IMR-90 (cell line): ENCODE measurements around the gene ZNF12. TPM values are rescaled to one million over a fixed set of nuclear protein-coding genes. Genes with fewer than 3 reads are reported as not detected.

Experiments
- ATAC-seq: fragments of 200-7000 bp; cut with Tn5 transposase; 2 replicates; pipeline ENCODE4 v1.9.1; 2020; ENCODE audit warnings: low read depth, mild to moderate bottlenecking, moderate library complexity
- BruUV-seq: library from RNA; stranded (reverse); fragments of 400-500 nt; replicated peaks from 2 replicates; lab custom pipeline; 2021; lab: Mats Ljungman, UMichigan
- CTCF ChIA-PET: fragments of 300-600 bp; formaldehyde crosslinking; extraction: SDS; loops from one replicate; lab custom pipeline; 2021; ENCODE audit warnings: antibody characterized with exemption; lab: Yijun Ruan, JAX
- POLR2A ChIA-PET: fragments of 300-600 bp; sonication (Branson Sonifier 250); formaldehyde crosslinking; loops from one replicate; lab custom pipeline; 2022; ENCODE audit warnings: antibody characterized with exemption; ENCODE audit not compliant: unreplicated experiment; lab: Charles Lee
- DNase-seq: peaks from one replicate; pipeline ENCODE4 v3.0.0; 2013
- H2AFZ ChIP-seq: replicated peaks from 2 replicates; pipeline ENCODE3; 2013; ENCODE audit warnings: low read length, mild to moderate bottlenecking; ENCODE audit not compliant: poor library complexity
- H2AK5ac ChIP-seq: 2 replicates; pipeline ENCODE4 v1.6.1; 2013; ENCODE audit warnings: low read depth, low read length, inconsistent platforms
- H2AK9ac ChIP-seq: replicated peaks from 2 replicates; pipeline ENCODE3; 2013; ENCODE audit warnings: mild to moderate bottlenecking, low read depth, low read length, moderate library complexity; ENCODE audit not compliant: poor library complexity
- H2BK120ac ChIP-seq: 2 replicates; pipeline ENCODE4 v1.6.1; 2013; ENCODE audit warnings: low read depth, low read length, inconsistent platforms
- H2BK15ac ChIP-seq: 3 replicates; pipeline ENCODE4 v1.6.1; 2013; ENCODE audit warnings: low read depth, low read length, inconsistent platforms
- H2BK20ac ChIP-seq: 2 replicates; pipeline ENCODE4 v1.6.1; 2013; ENCODE audit warnings: low read depth, mild to moderate bottlenecking, inconsistent platforms, low read length, moderate library complexity
- H2BK5ac ChIP-seq: 2 replicates; pipeline ENCODE4 v1.6.1; 2013; ENCODE audit warnings: mild to moderate bottlenecking, low read depth, low read length, inconsistent platforms; ENCODE audit not compliant: poor library complexity, severe bottlenecking
- H3K14ac ChIP-seq: replicated peaks from 2 replicates; pipeline ENCODE4 v1.6.1; 2013; ENCODE audit warnings: low read depth, low read length, inconsistent platforms
- H3K18ac ChIP-seq: 2 replicates; pipeline ENCODE4 v1.6.1; 2013; ENCODE audit warnings: low read depth, low read length, control low read depth
- H3K23ac ChIP-seq: 2 replicates; pipeline ENCODE4 v1.6.1; 2013; ENCODE audit warnings: low read depth, low read length, inconsistent platforms
- H3K27ac ChIP-seq: 2 replicates; pipeline ENCODE4 v1.5.1; 2013; ENCODE audit warnings: mild to moderate bottlenecking, control low read depth, low read length; ENCODE audit not compliant: insufficient read depth
- H3K27me3 ChIP-seq: 2 replicates; pipeline ENCODE4 v1.6.1; 2013; ENCODE audit warnings: low read length; ENCODE audit not compliant: control insufficient read depth, insufficient read depth
- H3K36me3 ChIP-seq: 2 replicates; pipeline ENCODE4 v1.6.1; 2013; ENCODE audit warnings: low read length, mixed read lengths; ENCODE audit not compliant: control insufficient read depth, insufficient read depth
- H3K4ac ChIP-seq: 2 replicates; pipeline ENCODE4 v1.6.1; 2013; ENCODE audit warnings: low read depth, low read length, inconsistent platforms
- H3K4me1 ChIP-seq: 2 replicates; pipeline ENCODE4 v1.6.1; 2013; ENCODE audit warnings: low read length, mixed read lengths; ENCODE audit not compliant: control insufficient read depth, insufficient read depth
- H3K4me2 ChIP-seq: 2 replicates; pipeline ENCODE4 v1.6.1; 2013; ENCODE audit warnings: low read depth, mild to moderate bottlenecking, control low read depth, low read length, moderate library complexity
- H3K4me3 ChIP-seq: 2 replicates; pipeline ENCODE4 v1.5.1; 2013; ENCODE audit warnings: low read depth, mild to moderate bottlenecking, control low read depth, low read length, moderate library complexity; ENCODE audit not compliant: insufficient read depth
- H3K56ac ChIP-seq: 2 replicates; pipeline ENCODE4 v1.6.1; 2013; ENCODE audit warnings: low read length, inconsistent platforms; ENCODE audit not compliant: insufficient read depth; ENCODE audit errors: extremely low read depth
- H3K79me1 ChIP-seq, 2 experiments: 2 replicates each; pipeline ENCODE4 v1.6.1; 2013; ENCODE audit warnings: low read length in 2 of 2, inconsistent platforms in 1 of 2, low read depth in 1 of 2
- H3K9ac ChIP-seq: 2 replicates; pipeline ENCODE4 v1.6.1; 2013; ENCODE audit warnings: low read depth, low read length, control low read depth
- H3K9me1 ChIP-seq: 2 replicates; pipeline ENCODE4 v1.6.1; 2013; ENCODE audit warnings: low read length, inconsistent platforms; ENCODE audit not compliant: insufficient read depth
- H3K9me3 ChIP-seq: 2 replicates; pipeline ENCODE4 v1.6.1; 2013; ENCODE audit warnings: low read length; ENCODE audit not compliant: control insufficient read depth, insufficient read depth
- H4K20me1 ChIP-seq: 2 replicates; pipeline ENCODE4 v1.6.1; 2013; ENCODE audit warnings: low read length, inconsistent platforms; ENCODE audit not compliant: insufficient read depth
- H4K5ac ChIP-seq: 2 replicates; pipeline ENCODE4 v1.6.1; 2013; ENCODE audit warnings: mild to moderate bottlenecking, low read depth, low read length, control low read depth
- H4K8ac ChIP-seq, 2 experiments: 2 replicates each; pipeline ENCODE4 v1.6.1; 2013; ENCODE audit warnings: low read depth in 2 of 2, low read length in 2 of 2, control low read depth in 1 of 2, inconsistent platforms in 1 of 2
- H4K91ac ChIP-seq: 2 replicates; pipeline ENCODE4 v1.6.1; 2013; ENCODE audit warnings: low read depth, low read length, inconsistent platforms; ENCODE audit not compliant: insufficient read depth
- BHLHE40 ChIP-seq: fragments of 150-350 bp; IDR thresholded peaks from 2 replicates; pipeline ENCODE4 v1.6.1; 2016; ENCODE audit warnings: mild to moderate bottlenecking, low read depth, low read length
- ELK1 ChIP-seq: fragments of 150-350 bp; IDR thresholded peaks from 2 replicates; pipeline ENCODE4 v1.6.1; 2016; ENCODE audit warnings: low read depth, mild to moderate bottlenecking, low read length, moderate library complexity, borderline replicate concordance
- FOS ChIP-seq: fragments of 150-350 bp; IDR thresholded peaks from 2 replicates; pipeline ENCODE4 v1.6.1; 2016; ENCODE audit warnings: low read depth, low read length
- MAZ ChIP-seq: IDR thresholded peaks from 2 replicates; pipeline ENCODE4 v1.6.1; 2012; ENCODE audit warnings: low read depth, mild to moderate bottlenecking, low read length, improper control_type of control experiment, moderate library complexity, borderline replicate concordance
- NFE2L2 ChIP-seq: fragments of 150-350 bp; IDR thresholded peaks from 2 replicates; pipeline ENCODE4 v1.6.1; 2016; ENCODE audit warnings: low read depth, mild to moderate bottlenecking, low read length
- RAD21 ChIP-seq: IDR thresholded peaks from 2 replicates; pipeline ENCODE4 v1.6.1; 2012; ENCODE audit warnings: low read length, improper control_type of control experiment
- RFX5 ChIP-seq: IDR thresholded peaks from 2 replicates; pipeline ENCODE4 v1.8.0; 2012; ENCODE audit warnings: low read depth, mild to moderate bottlenecking, low read length, moderate library complexity
- SMC3 ChIP-seq: fragments of 150-350 bp; IDR thresholded peaks from 2 replicates; pipeline ENCODE4 v1.6.1; 2016; ENCODE audit warnings: low read depth, mild to moderate bottlenecking, antibody characterized with exemption, low read length, moderate library complexity
- USF2 ChIP-seq: fragments of 150-350 bp; IDR thresholded peaks from 2 replicates; pipeline ENCODE4 v1.6.1; 2017; ENCODE audit warnings: mild to moderate bottlenecking, antibody characterized with exemption, low read length, low read depth
- WGBS, 2 experiments: methylation state at CpG; one replicate each; pipeline versions ENCODE4 v1.1.5 to v1.1.7; 2013; ENCODE audit warnings: missing lambda C conversion rate in 2 of 2; ENCODE audit not compliant: insufficient read length in 1 of 2; ENCODE audit errors: extremely low coverage in 2 of 2; 5-methylcytosine and 5-hydroxymethylcytosine counted together
- dilution Hi-C: fragments of 300-500 bp; cut with HindIII; formaldehyde crosslinking; loops from one replicate; pipeline ENCODE4 v1.14.3; 2018; ENCODE audit warnings: low sequenced_read_pairs; ENCODE audit not compliant: unreplicated experiment
- in situ Hi-C: fragments of 300-500 bp; cut with MboI; formaldehyde crosslinking; loops from 3 replicates; pipeline ENCODE4 v1.14.3; 2019; ENCODE audit warnings: low sequenced_read_pairs, inconsistent platforms, mixed read lengths
- intact Hi-C: fragments of 100-400 bp; cut with micrococcal nuclease; formaldehyde crosslinking; loops from 2 replicates; pipeline ENCODE4 v1.10.0; 2022
- polyA plus RNA-seq, 3 experiments: library from polyadenylated mRNA; depleted of rRNA; stranded (reverse); fragments of >200 nt; gene quantifications; 2 replicates each; pipeline ENCODE4 v1.2.3, GENCODE V29; 2012; ENCODE audit warnings: low replicate concordance in 1 of 3
- total RNA-seq: library from RNA; depleted of rRNA; stranded (reverse); fragments of >200 nt; gene quantifications from 2 replicates; pipeline ENCODE4 v1.2.3, GENCODE V29; 2012

The ZNF12 gene
- total and polyA plus RNA-seq, 2 of the 4 experiments (the other 2 are of a cell fraction): 8.2 to 20.8 TPM

DNA sequence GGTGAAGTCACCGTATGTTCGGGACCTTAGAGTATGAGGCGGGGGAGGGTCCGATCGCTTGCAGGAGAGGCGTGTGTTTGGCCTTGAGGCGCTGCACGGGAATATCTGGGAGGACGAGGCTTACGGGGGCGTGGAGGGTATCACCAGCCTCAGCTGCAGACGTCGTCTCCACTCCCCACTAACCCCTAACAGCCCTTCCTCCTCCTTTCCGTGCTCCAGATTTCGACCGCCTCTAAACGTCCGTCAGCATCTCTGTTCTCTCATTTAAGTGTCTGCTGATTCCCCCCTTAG is 23.5 kb upstream of the ZNF12 start:
- no CpG with 5 or more reads among the region's 18 CpGs for WGBS, 2 experiments
- CTCF ChIA-PET: no interaction called here
- dilution Hi-C loops: no loop called here

More for the DNA sequence above, 23.5 kb upstream of the ZNF12 start:
- in situ Hi-C loops: no loop called here
- no peak overlapping the region for H2BK5ac ChIP-seq
- H3K27me3 ChIP-seq: no peaks in the 10 kb centered on the region
- no peak for TF ChIP-seq USF2
- no peak for TF ChIP-seq FOS
- TF ChIP-seq MAZ: no peak
- no peak for TF ChIP-seq RAD21
- no peak for TF ChIP-seq ELK1
- no peak for TF ChIP-seq RFX5
- TF ChIP-seq BHLHE40: no peak
- TF ChIP-seq NFE2L2: no peak
- no peak for TF ChIP-seq SMC3
- no TSS peak for BruUV-seq
- H2AK9ac ChIP-seq: peak overlapping the region; percentile 85
- H3K4me2 ChIP-seq: peak overlapping the region; percentile 91
- peaks cover 0 to 16% of the 10 kb centered on the region in 2 experiments; a peak in 1 of 4 replicates for H3K79me1 ChIP-seq
- H4K20me1 ChIP-seq: peaks cover 3% of the 10 kb centered on the region
- no peak overlapping the region for H2BK120ac ChIP-seq
- H3K56ac ChIP-seq: no peak overlapping the region
- no peak overlapping the region for H2BK15ac ChIP-seq
- H3K23ac ChIP-seq: peak overlapping the region; percentile 82; the same call in 1 of the 2 replicates
- H2AFZ ChIP-seq: peak overlapping the region; percentile 90
- peak overlapping the region; percentile 82 for H3K4me3 ChIP-seq
- H3K9me1 ChIP-seq: no peaks in the 10 kb centered on the region
- H3K9ac ChIP-seq: peak overlapping the region; percentile 77
- DNase-seq (peak; percentile 33), ATAC-seq (no peak; the same call in 1 of the 2 replicates)
- POLR2A ChIA-PET: no interaction called here
- peaks cover 12% of the 10 kb centered on the region for H3K36me3 ChIP-seq
- no peak overlapping the region for H3K18ac ChIP-seq
- peak overlapping the region; percentile 90 for H3K14ac ChIP-seq
- no peaks in the 10 kb centered on the region for H3K9me3 ChIP-seq
- H3K27ac ChIP-seq: peak overlapping the region; percentile 82; the same call in 1 of the 2 replicates
- no peak overlapping the region; the same call in 1 of the 2 replicates for H4K5ac ChIP-seq
- H4K8ac ChIP-seq: peak overlapping the region in 1 of 2 experiments; percentile 87; a peak in 2 of 4 replicates
- intact Hi-C loops: no loop called here
- H4K91ac ChIP-seq: no peak overlapping the region; the same call in 1 of the 2 replicates
- H2AK5ac ChIP-seq: peak overlapping the region; percentile 7; the same call in 1 of the 2 replicates
- H2BK20ac ChIP-seq: no peak overlapping the region
- H3K4me1 ChIP-seq: peaks cover 2% of the 10 kb centered on the region
- 0 out of 2 replicates have a peak overlapping the region, but pooled peaks have one; percentile 36 for H3K4ac ChIP-seq
